ENCODE measurements around the gene CDK5. TPM values are rescaled to one million over a fixed set of nuclear protein-coding genes. Genes with fewer than 3 reads are reported as not detected.

Gene CDK5
- total and polyA plus RNA-seq, 9 of the 15 experiments (the other 6 are each of a cell fraction or from before 2014, with no cell fraction given): 3.2 to 38.0 (median 27.5) TPM

- no peak for TF ChIP-seq ZNF175 (CRISPR knock-in tag; IDR thresholded peaks at IDR 0.05; ENCODE audit: low read depth)
- no peak for TF ChIP-seq MEIS2 (IDR thresholded peaks at IDR 0.05; ENCODE audit: partially characterized antibody)
- peak; percentile 67 for TF ChIP-seq ZBTB40 (IDR thresholded peaks at IDR 0.05)
- TF ChIP-seq ZBTB40 (CRISPR knock-in tag; IDR thresholded peaks at IDR 0.05): no peak
- peak; percentile 78 to 97; a peak in 3 of 4 replicates for TF ChIP-seq MAZ (CRISPR knock-in tag; conservative IDR thresholded peaks at IDR 0.05 in 1 of 2, IDR thresholded peaks at IDR 0.05 in 1 of 2)
- no peak for TF ChIP-seq ARID4B (CRISPR knock-in tag; IDR thresholded peaks at IDR 0.05)
- no peak for TF ChIP-seq ZSCAN29 (IDR thresholded peaks at IDR 0.05)
- TF ChIP-seq, protein P1, sequence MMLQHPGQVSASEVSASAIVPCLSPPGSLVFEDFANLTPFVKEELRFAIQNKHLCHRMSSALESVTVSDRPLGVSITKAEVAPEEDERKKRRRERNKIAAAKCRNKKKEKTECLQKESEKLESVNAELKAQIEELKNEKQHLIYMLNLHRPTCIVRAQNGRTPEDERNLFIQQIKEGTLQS (IDR thresholded peaks at IDR 0.05): no peak
- TF ChIP-seq, protein P1 (CRISPR knock-in tag; conservative IDR thresholded peaks at IDR 0.05): no peak; the same call in 1 of the 2 replicates
- TF ChIP-seq ARID2 (IDR thresholded peaks at IDR 0.05): peak; percentile 76
- no peak for TF ChIP-seq EHMT2 (IDR thresholded peaks at IDR 0.05)
- TF ChIP-seq BRD9 (IDR thresholded peaks at IDR 0.05; ENCODE audit: low read depth, partially characterized antibody): peak; percentile 98
- TF ChIP-seq RFX5 (IDR thresholded peaks at IDR 0.05; ENCODE audit: low read depth, low read length): no peak
- no peak for TF ChIP-seq IRF2 (CRISPR knock-in tag; IDR thresholded peaks at IDR 0.05)
- no peak for TF ChIP-seq NFXL1 (CRISPR knock-in tag; IDR thresholded peaks at IDR 0.05)
These were observed 39.7 kb downstream of the CDK5 start (continued) for GRCh38 chr7:151017953-151018420.

All from K562 (cell line).